Vagina (tissue), 2 donors: ENCODE results near the gene HARS1. TPM values are rescaled to one million over a fixed set of nuclear protein-coding genes. Genes with fewer than 3 reads are reported as not detected.
A peak's percentile ranks its signal among the peaks of the same experiment; 100 is the strongest.

Source experiments
- DNase-seq, 2 donors: peaks; one replicate each; pipeline ENCODE4 v3.0.0-alpha.2; 2017; ENCODE audit errors: extremely low spot score in 2 of 2
- H3K27ac ChIP-seq: fragments of 200-600 bp; sonication (generic); one replicate; pipeline ENCODE4 v1.5.1; 2019
- H3K27me3 ChIP-seq: fragments of 200-600 bp; sonication (generic); one replicate; pipeline ENCODE4 v1.5.1; 2019
- H3K36me3 ChIP-seq, 2 donors: fragments of 200-600 bp; sonication (generic); one replicate each; pipeline ENCODE4 v1.5.1; 2017 to 2019
- H3K4me1 ChIP-seq: fragments of 200-600 bp; sonication (generic); one replicate; pipeline ENCODE4 v1.5.1; 2019
- H3K4me3 ChIP-seq, 2 donors: fragments of 200-600 bp; sonication (generic); 1 replicate in 1 of 2; 2 replicates in 1 of 2; pipeline ENCODE4 v1.5.1; 2016 to 2019
- H3K9me3 ChIP-seq: fragments of 200-600 bp; sonication (generic); one replicate; pipeline ENCODE4 v1.5.1; 2019
- CTCF ChIP-seq, 3 experiments: fragments of 450-650 bp in 2 of 3; fragments of 200-600 bp in 1 of 3; sonication (generic) in 1 of 3; IDR thresholded peaks; one replicate each; pipeline ENCODE4 v1.5.1; 2017 to 2019; ENCODE audit warnings: antibody characterized with exemption in 3 of 3, mild to moderate bottlenecking in 2 of 3, moderate library complexity in 2 of 3
- POLR2A ChIP-seq, 2 donors: fragments of 450-650 bp; IDR thresholded peaks; one replicate each; pipeline ENCODE4 v1.6.1; 2017; ENCODE audit warnings: antibody characterized with exemption in 2 of 2, mild to moderate bottlenecking in 2 of 2, moderate library complexity in 2 of 2
- POLR2AphosphoS5 ChIP-seq, 2 donors: sonication (generic); formaldehyde crosslinking; IDR thresholded peaks; one replicate each; pipeline ENCODE4 v1.9.0; 2017; ENCODE audit warnings: antibody characterized with exemption in 2 of 2, mild to moderate bottlenecking in 2 of 2, low read depth in 1 of 2; ENCODE audit not compliant: insufficient read depth in 1 of 2
- intact Hi-C: fragments of 100-400 bp; cut with DNase I; formaldehyde crosslinking; loops from one replicate; pipeline ENCODE4 v1.15.1; 2023
- total RNA-seq: library from RNA; depleted of rRNA; stranded (reverse); fragments of >200 nt; gene quantifications from one replicate; pipeline ENCODE4 v1.2.3, GENCODE V29; 2016

The HARS1 gene
- total RNA-seq, 1 donor from 2014 or later, result 54.8 TPM

- peak overlapping the region; percentile 80 for H3K27ac ChIP-seq
- intact Hi-C loops, result no loop called here
- H3K9me3 ChIP-seq, result no peaks in the 10 kb centered on the region
- peak overlapping the region; percentile 66 to 86 for H3K4me3 ChIP-seq
- H3K4me1 ChIP-seq, result peaks cover 38% of the 10 kb centered on the region
- no peaks in the 10 kb centered on the region for H3K27me3 ChIP-seq
- no peak for TF ChIP-seq POLR2AphosphoS5 (IDR thresholded peaks at IDR 0.05; ENCODE audit: insufficient read depth in 1 of 2, low read depth in 1 of 2)
- TF ChIP-seq POLR2A (IDR thresholded peaks at IDR 0.05), result no peak
- no peak for TF ChIP-seq CTCF (IDR thresholded peaks at IDR 0.05)
- peaks cover 0 to 31% of the 10 kb centered on the region in 2 donors for H3K36me3 ChIP-seq
- no peak for DNase-seq
These were observed 716 bp downstream of the HARS1 start for GRCh38 chr5:140690376-140690932.

GRCh38 chr5:140678993-140679392, 12.2 kb downstream of the HARS1 start:
- H3K4me3 ChIP-seq, result no peak overlapping the region
- H3K4me1 ChIP-seq, result no peaks in the 10 kb centered on the region
- TF ChIP-seq CTCF (IDR thresholded peaks at IDR 0.05) (no peak), POLR2AphosphoS5 (IDR thresholded peaks at IDR 0.05; ENCODE audit: insufficient read depth in 1 of 2, low read depth in 1 of 2) (no peak), POLR2A (IDR thresholded peaks at IDR 0.05) (no peak)
- no peak overlapping the region for H3K27ac ChIP-seq
- intact Hi-C loops, result no loop called here
- DNase-seq, result no peak
- H3K36me3 ChIP-seq, result peaks cover 0 to 76% of the 10 kb centered on the region in 2 donors
- no peaks in the 10 kb centered on the region for H3K9me3 ChIP-seq
- no peaks in the 10 kb centered on the region for H3K27me3 ChIP-seq

- Histone ChIP-seq H3K27ac (no peak overlapping the region), H3K27me3 (no peaks in the 10 kb centered on the region), H3K9me3 (no peaks in the 10 kb centered on the region), H3K4me3 (no peak overlapping the region), H3K36me3 (peaks cover 0 to 70% of the 10 kb centered on the region in 2 donors), H3K4me1 (peaks cover 1% of the 10 kb centered on the region)
- intact Hi-C loops, result no loop called here
- DNase-seq, result no peak
- TF ChIP-seq CTCF (IDR thresholded peaks at IDR 0.05) (no peak), POLR2AphosphoS5 (IDR thresholded peaks at IDR 0.05; ENCODE audit: insufficient read depth in 1 of 2, low read depth in 1 of 2) (no peak), POLR2A (IDR thresholded peaks at IDR 0.05) (no peak)
These were observed 13.2 kb downstream of the HARS1 start for GRCh38 chr5:140677947-140678346.

- Histone ChIP-seq H3K27me3 (no peaks in the 10 kb centered on the region), H3K4me1 (peaks cover 6% of the 10 kb centered on the region), H3K4me3 (no peak overlapping the region), H3K36me3 (peaks cover 0 to 67% of the 10 kb centered on the region in 2 donors), H3K27ac (no peak overlapping the region), H3K9me3 (no peaks in the 10 kb centered on the region)
- no peak for DNase-seq
- intact Hi-C loops, result no loop called here
- no peak for TF ChIP-seq POLR2AphosphoS5 (IDR thresholded peaks at IDR 0.05; ENCODE audit: insufficient read depth in 1 of 2, low read depth in 1 of 2)
- TF ChIP-seq POLR2A (IDR thresholded peaks at IDR 0.05), result no peak
- TF ChIP-seq CTCF (IDR thresholded peaks at IDR 0.05), result no peak
These were observed 16.5 kb downstream of the HARS1 start for GRCh38 chr5:140674629-140675028.

- no peak for DNase-seq
- Histone ChIP-seq H3K4me1 (peaks cover 6% of the 10 kb centered on the region), H3K27me3 (no peaks in the 10 kb centered on the region), H3K27ac (no peak overlapping the region), H3K4me3 (no peak overlapping the region), H3K36me3 (peaks cover 0 to 67% of the 10 kb centered on the region in 2 donors), H3K9me3 (no peaks in the 10 kb centered on the region)
- TF ChIP-seq POLR2AphosphoS5 (IDR thresholded peaks at IDR 0.05; ENCODE audit: insufficient read depth in 1 of 2, low read depth in 1 of 2), result no peak
- TF ChIP-seq POLR2A (IDR thresholded peaks at IDR 0.05), result no peak
- no peak for TF ChIP-seq CTCF (IDR thresholded peaks at IDR 0.05)
- intact Hi-C loops, result no loop called here
These were observed 17.0 kb downstream of the HARS1 start for GRCh38 chr5:140674211-140674610.
